A549 (cell line): ENCODE results near the gene ACTR5. TPM values are rescaled to one million over a fixed set of nuclear protein-coding genes. Genes with fewer than 3 reads are reported as not detected.

ENCODE experiments used
- ATAC-seq, 2 experiments: fragments of 200-7000 bp in 1 of 2; fragments of >200 bp in 1 of 2; cut with Nextera tagmentation in 1 of 2; cut with Tn5 transposase in 1 of 2; 3 replicates each; pipeline versions ENCODE4 v1.8.0 to v1.9.1; 2018 to 2020; ENCODE audit warnings: mild to moderate bottlenecking in 1 of 2, moderate library complexity in 1 of 2
- CTCF ChIA-PET: fragments of 300-600 bp; sonication (Branson Sonifier 250); formaldehyde crosslinking; extraction: SDS; loops from one replicate; lab custom pipeline; 2021; ENCODE audit warnings: antibody characterized with exemption, inconsistent platforms; lab: Yijun Ruan, JAX
- POLR2A ChIA-PET: fragments of 350-600 bp; formaldehyde crosslinking; extraction: SDS; loops from one replicate; lab custom pipeline; 2021; ENCODE audit warnings: antibody characterized with exemption, inconsistent platforms; lab: Yijun Ruan, JAX
- DNase-seq, 2 experiments: peaks; one replicate each; pipeline versions ENCODE4 v3.0.0 to v3.0.0-alpha.2; 2011 to 2016; ENCODE audit warnings: low read depth in 1 of 2, low spot score in 1 of 2
- FAIRE-seq: peaks from 2 replicates; lab custom pipeline; 2011; peaks lifted over from hg19 to GRCh38; lab: Jason Lieb, UNC
- H3K27ac ChIP-seq, 2 experiments: fragments of >200 bp; sonication (Bioruptor Twin); formaldehyde crosslinking; 3 replicates each; pipeline ENCODE4 v1.5.1; 2016 to 2017
- H3K4me1 ChIP-seq: fragments of >200 bp; sonication (Bioruptor Twin); formaldehyde crosslinking; 3 replicates; pipeline ENCODE4 v1.6.1; 2016
- H3K4me2 ChIP-seq: fragments of >200 bp; sonication (Bioruptor Twin); formaldehyde crosslinking; 3 replicates; pipeline ENCODE4 v1.6.1; 2016
- H3K4me3 ChIP-seq: fragments of >200 bp; sonication (Bioruptor Twin); formaldehyde crosslinking; 3 replicates; pipeline ENCODE4 v1.5.1; 2016
- H3K9me3 ChIP-seq: fragments of >200 bp; sonication (Bioruptor Twin); formaldehyde crosslinking; 3 replicates; pipeline ENCODE4 v1.6.1; 2016
- CBX2 ChIP-seq: fragments of 200-600 bp; sonication (generic); IDR thresholded peaks from 2 replicates; pipeline ENCODE4 v1.6.1; 2016; ENCODE audit warnings: low read depth, mild to moderate bottlenecking, borderline replicate concordance
- CHD4 ChIP-seq: fragments of 200-600 bp; sonication (generic); IDR thresholded peaks from 2 replicates; pipeline ENCODE4 v1.6.1; 2016; ENCODE audit warnings: antibody characterized with exemption, mild to moderate bottlenecking, borderline replicate concordance
- EHF ChIP-seq: fragments of 250-450 bp; sonication (Bioruptor Pico); IDR thresholded peaks from 2 replicates; pipeline ENCODE4 v1.5.0; 2020; ENCODE audit warnings: mild to moderate bottlenecking
- EP300 ChIP-seq, 2 experiments: fragments of >200 bp; sonication (Bioruptor Twin); formaldehyde crosslinking; IDR thresholded peaks; 2 replicates in 1 of 2; 3 replicates in 1 of 2; pipeline ENCODE4 v1.6.1; 2016 to 2017
- FOXS1 ChIP-seq: fragments of 250-450 bp; sonication (Bioruptor Pico); IDR thresholded peaks from 2 replicates; pipeline ENCODE4 v1.5.0; 2020; ENCODE audit warnings: mild to moderate bottlenecking, moderate library complexity
- JUN ChIP-seq, 2 experiments: fragments of >200 bp; sonication (Bioruptor Twin); formaldehyde crosslinking; IDR thresholded peaks; 2 replicates in 1 of 2; 3 replicates in 1 of 2; pipeline ENCODE4 v1.6.1; 2016 to 2017
- KDM5A ChIP-seq: fragments of 200-600 bp; sonication (generic); IDR thresholded peaks from 2 replicates; pipeline ENCODE4 v1.6.1; 2016; ENCODE audit warnings: antibody characterized with exemption, mild to moderate bottlenecking
- MAZ ChIP-seq: fragments of 150-350 bp; IDR thresholded peaks from 2 replicates; pipeline ENCODE4 v1.6.1; 2014; ENCODE audit warnings: antibody characterized with exemption, low read depth, low read length, borderline replicate concordance
- POLR2A ChIP-seq: IDR thresholded peaks from 2 replicates; pipeline ENCODE4 v1.6.1; 2012; ENCODE audit warnings: mild to moderate bottlenecking, low read length
- RAD21 ChIP-seq, 2 experiments: fragments of >200 bp in 1 of 2; sonication (Bioruptor Twin) in 1 of 2; formaldehyde crosslinking in 1 of 2; IDR thresholded peaks in 1 of 2; conservative IDR thresholded peaks in 1 of 2; 2 replicates in 1 of 2; 3 replicates in 1 of 2; pipeline ENCODE4 v1.6.1; 2012 to 2018; ENCODE audit warnings: inconsistent platforms in 1 of 2
- SMC3 ChIP-seq: fragments of >200 bp; sonication (Bioruptor Twin); formaldehyde crosslinking; IDR thresholded peaks from 3 replicates; pipeline ENCODE4 v1.6.1; 2018; ENCODE audit warnings: inconsistent platforms
- TP53 ChIP-seq: fragments of 250-450 bp; sonication (Bioruptor Pico); IDR thresholded peaks from 2 replicates; pipeline ENCODE4 v1.5.0; 2021; ENCODE audit warnings: mild to moderate bottlenecking, moderate library complexity
- ZC3H11A ChIP-seq: fragments of 450-650 bp; IDR thresholded peaks from 2 replicates; pipeline ENCODE4 v1.6.1; 2014; ENCODE audit warnings: antibody characterized with exemption, mild to moderate bottlenecking
- WGBS: methylation state at CpG from one replicate; pipeline ENCODE4 v1.1.6; 2017; ENCODE audit errors: missing lambda C conversion rate; 5-methylcytosine and 5-hydroxymethylcytosine counted together
- polyA plus RNA-seq, 4 experiments: library from polyadenylated mRNA; depleted of rRNA in 3 of 4; stranded (reverse); fragments of >200 nt; fragmentation: RNase III in 1 of 4; extraction: RNeasy Plus Mini Kit Qiagen cat#74134 plus additional on column Dnase treatment in 1 of 4; gene quantifications; 2 replicates in 3 of 4; 3 replicates in 1 of 4; pipeline ENCODE4 v1.2.3, GENCODE V29; 2011 to 2017
- TF ChIP-seq, protein P1 (sequence below): fragments of >200 bp; sonication (Bioruptor Twin); formaldehyde crosslinking; IDR thresholded peaks from 3 replicates; pipeline ENCODE4 v1.5.1; 2016
- TF ChIP-seq, protein P2 (sequence below): fragments of 150-350 bp; IDR thresholded peaks from 2 replicates; pipeline ENCODE4 v1.6.1; 2014; ENCODE audit warnings: low read depth, mild to moderate bottlenecking, low read length
- TF ChIP-seq, protein P3 (sequence below): fragments of 450-650 bp; IDR thresholded peaks from 2 replicates; pipeline ENCODE4 v1.6.1; 2014; ENCODE audit warnings: antibody characterized with exemption
- TF ChIP-seq, protein P4 (sequence below): fragments of >200 bp; sonication (Bioruptor Twin); formaldehyde crosslinking; IDR thresholded peaks from 2 replicates; pipeline ENCODE4 v1.6.1; 2016
- TF ChIP-seq, protein P5 (sequence below): IDR thresholded peaks from 2 replicates; pipeline ENCODE4 v1.6.1; 2012

Gene ACTR5
- polyA plus RNA-seq, 2 of the 4 experiments (the other 2 are of a cell fraction), result 9.3 to 11.9 TPM

DNA sequence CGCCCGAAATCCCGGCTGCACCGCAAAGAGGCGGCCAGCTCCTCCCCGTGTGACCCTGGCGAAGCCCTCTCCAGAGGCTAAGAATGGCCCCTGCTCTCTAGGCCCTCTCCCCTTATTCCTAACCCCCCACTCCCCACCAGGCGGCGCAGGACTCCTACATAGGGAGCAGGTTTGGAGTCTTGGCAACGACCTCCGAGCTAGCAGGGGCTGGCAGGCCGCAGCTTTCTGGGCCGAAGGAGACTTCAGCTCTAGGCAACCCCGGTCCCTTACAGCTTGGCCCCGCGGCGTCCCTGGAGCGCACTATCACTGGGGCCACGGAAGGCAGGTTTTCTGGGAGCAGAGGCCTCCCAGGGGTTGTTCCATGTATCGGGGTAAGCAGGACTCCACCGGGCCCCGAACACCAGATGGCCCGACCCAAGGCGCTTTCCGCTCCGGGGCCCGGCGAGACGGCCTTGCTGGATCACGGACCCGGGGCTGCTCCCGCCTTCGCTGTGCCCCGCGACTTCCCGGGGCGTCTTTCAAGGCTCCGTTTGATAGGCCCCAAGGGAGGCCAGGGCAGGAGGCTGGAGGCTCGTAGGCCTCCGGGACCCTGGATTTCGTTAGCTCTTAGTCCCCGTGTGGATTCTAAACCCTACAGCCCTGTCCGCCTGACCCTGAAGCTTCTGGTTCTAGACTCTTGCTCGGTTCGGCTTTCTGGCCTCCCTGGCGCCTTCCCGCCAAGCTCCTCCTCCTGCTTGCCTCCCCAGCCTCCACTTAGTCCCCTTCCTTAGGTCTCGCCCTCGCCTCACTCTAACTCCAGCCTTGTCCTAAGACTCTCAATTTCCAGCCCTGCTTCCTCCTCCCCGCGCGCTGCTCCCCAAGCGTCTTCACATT, 22.1 kb upstream of the ACTR5 start:
- ChIA-PET POLR2A (interaction anchor here (0.6 kb wide), 1 partner anchor 300 kb away, joined by 3 read pairs; no protein-coding TSS in a partner anchor), CTCF (interaction anchor here (0.6 to 5.8 kb wide), 27 partner anchors 9 to 281 kb away, joined by 3 to 55 read pairs (median 5); partner anchors contain the start of gene DHX35)
- TF ChIP-seq RAD21 (conservative IDR thresholded peaks at IDR 0.05 in 1 of 2, IDR thresholded peaks at IDR 0.05 in 1 of 2), result peak; percentile 49 to 65
- TF ChIP-seq, protein P1, sequence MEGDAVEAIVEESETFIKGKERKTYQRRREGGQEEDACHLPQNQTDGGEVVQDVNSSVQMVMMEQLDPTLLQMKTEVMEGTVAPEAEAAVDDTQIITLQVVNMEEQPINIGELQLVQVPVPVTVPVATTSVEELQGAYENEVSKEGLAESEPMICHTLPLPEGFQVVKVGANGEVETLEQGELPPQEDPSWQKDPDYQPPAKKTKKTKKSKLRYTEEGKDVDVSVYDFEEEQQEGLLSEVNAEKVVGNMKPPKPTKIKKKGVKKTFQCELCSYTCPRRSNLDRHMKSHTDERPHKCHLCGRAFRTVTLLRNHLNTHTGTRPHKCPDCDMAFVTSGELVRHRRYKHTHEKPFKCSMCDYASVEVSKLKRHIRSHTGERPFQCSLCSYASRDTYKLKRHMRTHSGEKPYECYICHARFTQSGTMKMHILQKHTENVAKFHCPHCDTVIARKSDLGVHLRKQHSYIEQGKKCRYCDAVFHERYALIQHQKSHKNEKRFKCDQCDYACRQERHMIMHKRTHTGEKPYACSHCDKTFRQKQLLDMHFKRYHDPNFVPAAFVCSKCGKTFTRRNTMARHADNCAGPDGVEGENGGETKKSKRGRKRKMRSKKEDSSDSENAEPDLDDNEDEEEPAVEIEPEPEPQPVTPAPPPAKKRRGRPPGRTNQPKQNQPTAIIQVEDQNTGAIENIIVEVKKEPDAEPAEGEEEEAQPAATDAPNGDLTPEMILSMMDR, result peak; percentile 57
- TF ChIP-seq SMC3, result peak; percentile 70
- TF ChIP-seq EP300 (IDR thresholded peaks at IDR 0.05), result no peak
- H3K27ac ChIP-seq, result no peak overlapping the region
- H3K4me3 ChIP-seq, result no peak overlapping the region
- WGBS, result 71% methylated on average over 45 of the region's 53 CpGs
- H3K9me3 ChIP-seq, result no peaks in the 10 kb centered on the region
- peak; percentile 54 to 84 for DNase-seq
- FAIRE-seq, result no peak
- ATAC-seq, result peak; percentile 67 to 85
- no peak overlapping the region for H3K4me2 ChIP-seq
- H3K4me1 ChIP-seq, result peaks cover 22% of the 10 kb centered on the region

DNA sequence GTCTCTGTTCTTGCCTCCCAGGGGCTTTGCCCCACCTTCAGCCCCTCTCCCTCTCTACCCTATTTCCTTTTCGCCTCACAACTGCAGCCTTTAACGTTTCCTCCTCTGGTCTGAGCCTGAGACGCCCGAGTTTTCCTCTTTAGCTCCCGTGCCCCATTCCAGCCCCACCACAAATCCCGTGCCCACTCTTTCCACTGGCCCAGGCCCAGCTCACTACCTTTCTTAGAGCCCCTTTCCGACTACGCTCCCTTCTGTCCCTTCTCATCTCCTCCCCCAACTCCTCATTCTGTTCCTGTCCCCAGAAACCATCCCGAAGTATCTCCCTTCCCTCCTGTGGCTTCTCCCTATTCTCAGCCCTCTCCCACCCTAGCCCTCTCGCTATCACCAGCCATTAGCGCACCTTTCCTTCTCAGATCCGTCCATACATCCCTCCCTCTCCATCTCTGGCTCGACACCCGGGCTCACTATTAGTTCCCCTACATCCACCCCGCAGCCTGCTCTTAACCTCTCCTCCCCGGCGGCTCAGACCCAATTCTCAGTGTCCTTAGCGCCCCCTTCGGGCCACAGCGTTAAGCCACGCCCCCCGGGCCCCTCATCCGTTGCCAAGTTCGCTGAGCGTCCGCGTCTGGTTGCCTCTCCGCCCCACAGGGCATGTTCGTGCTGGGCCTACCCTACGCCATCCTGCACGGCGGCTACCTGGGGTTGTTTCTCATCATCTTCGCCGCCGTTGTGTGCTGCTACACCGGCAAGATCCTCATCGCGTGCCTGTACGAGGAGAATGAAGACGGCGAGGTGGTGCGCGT, 21.3 kb upstream of the ACTR5 start:
- H3K4me3 ChIP-seq, result no peak overlapping the region
- ChIA-PET CTCF (interaction anchor here (0.6 to 5.8 kb wide), 15 partner anchors 9 to 203 kb away, joined by 3 to 55 read pairs (median 7); no protein-coding TSS in a partner anchor), POLR2A (no interaction called here)
- DNase-seq, result no peak
- H3K27ac ChIP-seq, result no peak overlapping the region
- TF ChIP-seq ZC3H11A (no peak), TP53 (no peak), CBX2 (no peak), JUN (IDR thresholded peaks at IDR 0.05) (no peak), KDM5A (no peak), CHD4 (no peak), POLR2A (no peak), SMC3 (no peak), FOXS1 (CRISPR knock-in tag) (no peak), EHF (no peak), MAZ (no peak)
- TF ChIP-seq, protein P2, sequence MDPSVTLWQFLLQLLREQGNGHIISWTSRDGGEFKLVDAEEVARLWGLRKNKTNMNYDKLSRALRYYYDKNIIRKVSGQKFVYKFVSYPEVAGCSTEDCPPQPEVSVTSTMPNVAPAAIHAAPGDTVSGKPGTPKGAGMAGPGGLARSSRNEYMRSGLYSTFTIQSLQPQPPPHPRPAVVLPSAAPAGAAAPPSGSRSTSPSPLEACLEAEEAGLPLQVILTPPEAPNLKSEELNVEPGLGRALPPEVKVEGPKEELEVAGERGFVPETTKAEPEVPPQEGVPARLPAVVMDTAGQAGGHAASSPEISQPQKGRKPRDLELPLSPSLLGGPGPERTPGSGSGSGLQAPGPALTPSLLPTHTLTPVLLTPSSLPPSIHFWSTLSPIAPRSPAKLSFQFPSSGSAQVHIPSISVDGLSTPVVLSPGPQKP, result no peak
- TF ChIP-seq, protein P3, sequence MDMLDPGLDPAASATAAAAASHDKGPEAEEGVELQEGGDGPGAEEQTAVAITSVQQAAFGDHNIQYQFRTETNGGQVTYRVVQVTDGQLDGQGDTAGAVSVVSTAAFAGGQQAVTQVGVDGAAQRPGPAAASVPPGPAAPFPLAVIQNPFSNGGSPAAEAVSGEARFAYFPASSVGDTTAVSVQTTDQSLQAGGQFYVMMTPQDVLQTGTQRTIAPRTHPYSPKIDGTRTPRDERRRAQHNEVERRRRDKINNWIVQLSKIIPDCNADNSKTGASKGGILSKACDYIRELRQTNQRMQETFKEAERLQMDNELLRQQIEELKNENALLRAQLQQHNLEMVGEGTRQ, result no peak
- TF ChIP-seq, protein P4, sequence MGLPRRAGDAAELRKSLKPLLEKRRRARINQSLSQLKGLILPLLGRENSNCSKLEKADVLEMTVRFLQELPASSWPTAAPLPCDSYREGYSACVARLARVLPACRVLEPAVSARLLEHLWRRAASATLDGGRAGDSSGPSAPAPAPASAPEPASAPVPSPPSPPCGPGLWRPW, result no peak
- TF ChIP-seq, protein P1, result no peak
- TF ChIP-seq, protein P5, sequence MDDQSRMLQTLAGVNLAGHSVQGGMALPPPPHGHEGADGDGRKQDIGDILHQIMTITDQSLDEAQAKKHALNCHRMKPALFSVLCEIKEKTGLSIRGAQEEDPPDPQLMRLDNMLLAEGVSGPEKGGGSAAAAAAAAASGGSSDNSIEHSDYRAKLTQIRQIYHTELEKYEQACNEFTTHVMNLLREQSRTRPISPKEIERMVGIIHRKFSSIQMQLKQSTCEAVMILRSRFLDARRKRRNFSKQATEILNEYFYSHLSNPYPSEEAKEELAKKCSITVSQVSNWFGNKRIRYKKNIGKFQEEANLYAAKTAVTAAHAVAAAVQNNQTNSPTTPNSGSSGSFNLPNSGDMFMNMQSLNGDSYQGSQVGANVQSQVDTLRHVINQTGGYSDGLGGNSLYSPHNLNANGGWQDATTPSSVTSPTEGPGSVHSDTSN, result no peak
- FAIRE-seq, result no peak
- ATAC-seq, result no peak
- WGBS, result 62% methylated on average over 42 of the region's 43 CpGs
- no peaks in the 10 kb centered on the region for H3K9me3 ChIP-seq
- H3K4me1 ChIP-seq, result peaks cover 22% of the 10 kb centered on the region
- H3K4me2 ChIP-seq, result no peak overlapping the region
